Adipocyte (in vitro differentiated cells): ENCODE data around the gene AUTS2.

Experiments
- DNase-seq: peaks from one replicate; pipeline ENCODE4 v3.0.0-alpha.2; 2015; ENCODE audit warnings: low read depth
- H3K27me3 ChIP-seq: replicated peaks from 2 replicates; pipeline ENCODE4 v1.7.0; 2013; ENCODE audit warnings: mild to moderate bottlenecking, low read length, moderate library complexity; ENCODE audit not compliant: control insufficient read depth, insufficient read depth
- H3K36me3 ChIP-seq: 2 replicates; pipeline ENCODE4 v1.7.0; 2013; ENCODE audit warnings: low read length, mild to moderate bottlenecking, moderate library complexity; ENCODE audit not compliant: control insufficient read depth, insufficient read depth, severe bottlenecking
- H3K4me1 ChIP-seq: 2 replicates; pipeline ENCODE4 v1.7.0; 2013; ENCODE audit warnings: mild to moderate bottlenecking, low read length, moderate library complexity; ENCODE audit not compliant: control insufficient read depth, insufficient read depth
- H3K4me3 ChIP-seq: 2 replicates; pipeline ENCODE4 v1.7.0; 2013; ENCODE audit warnings: mild to moderate bottlenecking, low read length, moderate library complexity
- H3K9ac ChIP-seq: 2 replicates; pipeline ENCODE4 v1.7.0; 2013; ENCODE audit warnings: mild to moderate bottlenecking, low read length, moderate library complexity
- H3K9me3 ChIP-seq: 2 replicates; pipeline ENCODE4 v1.7.0; 2013; ENCODE audit warnings: mild to moderate bottlenecking, low read length, moderate library complexity; ENCODE audit not compliant: control insufficient read depth

The AUTS2 gene

GRCh38 chr7:69588773-69589172, 9.5 kb upstream of the AUTS2 start:
- no peak for DNase-seq
- H3K4me3 ChIP-seq, result no peak overlapping the region
- H3K27me3 ChIP-seq, result no peaks in the 10 kb centered on the region
- no peaks in the 10 kb centered on the region for H3K36me3 ChIP-seq
- H3K4me1 ChIP-seq, result no peaks in the 10 kb centered on the region
- no peak overlapping the region for H3K9ac ChIP-seq
- no peaks in the 10 kb centered on the region for H3K9me3 ChIP-seq

DNA sequence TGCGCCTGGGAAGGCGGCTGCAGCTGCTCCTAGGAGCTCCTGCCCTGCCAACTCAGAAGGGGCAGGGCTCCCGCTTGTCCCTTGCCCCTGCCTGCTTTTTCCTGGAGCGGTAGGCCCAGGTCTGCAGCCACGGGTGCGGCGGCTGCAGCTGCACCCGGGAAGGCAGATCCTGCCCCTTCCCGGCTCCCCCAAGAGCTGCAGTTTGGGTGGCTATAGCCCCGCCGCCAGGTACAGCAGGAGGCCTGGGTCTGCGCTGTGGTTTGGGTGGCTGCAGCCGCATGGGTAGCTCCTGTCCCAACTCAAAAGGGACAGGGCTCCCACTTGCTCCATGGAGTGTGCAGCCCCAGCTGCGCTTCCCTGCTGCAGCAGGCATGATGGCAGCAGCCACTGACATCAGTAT, 6.5 kb upstream of the AUTS2 start:
- no peak overlapping the region for H3K4me3 ChIP-seq
- H3K27me3 ChIP-seq, result no peaks in the 10 kb centered on the region
- H3K9ac ChIP-seq, result no peak overlapping the region
- H3K4me1 ChIP-seq, result no peaks in the 10 kb centered on the region
- no peaks in the 10 kb centered on the region for H3K9me3 ChIP-seq
- DNase-seq, result no peak
- no peaks in the 10 kb centered on the region for H3K36me3 ChIP-seq

GRCh38 chr7:69593511-69593910, 4.8 kb upstream of the AUTS2 start:
- Histone ChIP-seq H3K4me3 (no peak overlapping the region), H3K4me1 (no peaks in the 10 kb centered on the region), H3K36me3 (no peaks in the 10 kb centered on the region), H3K9me3 (no peaks in the 10 kb centered on the region), H3K27me3 (no peaks in the 10 kb centered on the region), H3K9ac (no peak overlapping the region)
- no peak for DNase-seq

DNA sequence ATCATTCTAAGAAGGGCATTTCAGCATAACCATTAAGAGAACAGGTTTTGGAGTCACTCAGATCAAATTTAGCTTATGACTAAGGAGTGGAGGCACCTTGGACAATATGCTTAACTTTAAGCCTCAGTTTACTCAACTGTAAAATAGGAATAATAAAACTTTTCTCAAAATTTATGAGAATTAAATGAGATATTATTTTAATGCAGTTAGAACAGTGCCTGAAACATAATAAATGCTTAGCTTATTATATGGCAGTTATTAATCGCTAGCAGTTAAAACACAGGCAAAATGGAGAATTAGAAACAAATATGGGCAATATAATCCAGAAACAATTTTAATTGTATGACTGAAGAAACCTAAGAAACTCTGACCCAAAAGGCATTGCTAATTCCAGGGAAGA, 2.9 kb upstream of the AUTS2 start:
- H3K4me3 ChIP-seq, result no peak overlapping the region
- H3K9me3 ChIP-seq, result no peaks in the 10 kb centered on the region
- DNase-seq, result no peak
- peaks cover under 1% of the 10 kb centered on the region for H3K4me1 ChIP-seq
- no peaks in the 10 kb centered on the region for H3K36me3 ChIP-seq
- no peak overlapping the region for H3K9ac ChIP-seq
- no peaks in the 10 kb centered on the region for H3K27me3 ChIP-seq

DNA sequence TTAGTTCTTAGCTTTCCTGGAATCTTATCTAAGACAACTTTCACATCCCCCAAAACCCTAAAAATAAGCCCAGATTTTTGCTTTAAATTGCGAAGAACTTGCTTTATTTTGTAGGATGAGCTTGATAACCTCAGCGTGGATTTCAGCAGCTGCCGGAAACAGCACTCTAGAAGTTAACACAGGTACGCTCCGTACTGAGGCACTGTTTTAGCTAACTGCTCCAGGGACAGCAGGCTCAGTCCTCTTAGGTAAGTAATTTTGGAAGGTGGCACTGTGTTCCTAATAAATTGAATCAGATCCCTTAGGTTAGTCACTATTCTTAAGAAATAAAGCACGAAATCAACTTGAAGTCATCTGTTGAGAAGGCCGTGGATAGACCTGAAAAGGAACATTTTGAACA, 2.2 kb upstream of the AUTS2 start:
- H3K9ac ChIP-seq, result no peak overlapping the region
- H3K4me1 ChIP-seq, result peaks cover 5% of the 10 kb centered on the region
- no peaks in the 10 kb centered on the region for H3K27me3 ChIP-seq
- DNase-seq, result no peak
- no peaks in the 10 kb centered on the region for H3K36me3 ChIP-seq
- H3K4me3 ChIP-seq, result no peak overlapping the region
- H3K9me3 ChIP-seq, result no peaks in the 10 kb centered on the region

DNA sequence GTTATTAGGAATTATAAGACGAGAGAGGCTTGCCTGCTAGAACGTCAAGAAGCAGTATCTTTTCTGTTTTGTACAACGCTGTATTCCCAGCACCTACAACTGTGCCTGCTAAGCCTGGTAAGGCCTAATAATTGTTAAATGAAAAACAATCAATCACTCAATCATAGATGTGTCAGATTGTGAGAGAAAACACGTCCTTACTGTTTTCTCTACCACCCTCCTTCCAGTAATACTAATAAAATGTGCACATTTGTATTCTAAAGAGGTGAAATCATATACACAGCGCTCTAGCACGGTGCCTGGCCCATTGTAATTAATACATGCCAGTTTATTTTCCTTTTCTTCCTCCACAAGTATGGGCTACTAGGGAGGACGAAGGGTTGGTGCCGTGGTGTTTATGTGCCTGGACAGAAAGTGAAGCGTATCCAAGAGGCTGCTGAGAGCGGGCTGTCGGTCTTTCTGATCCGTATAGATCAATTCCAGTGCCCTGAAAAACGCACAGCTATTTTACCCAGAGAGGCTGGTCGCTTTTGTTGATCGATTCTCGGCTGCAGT, 1.5 kb upstream of the AUTS2 start:
- DNase-seq, result no peak
- H3K9ac ChIP-seq, result peak overlapping the region; percentile 81
- peak overlapping the region; percentile 83 for H3K4me3 ChIP-seq
- no peaks in the 10 kb centered on the region for H3K36me3 ChIP-seq
- no peaks in the 10 kb centered on the region for H3K9me3 ChIP-seq
- no peaks in the 10 kb centered on the region for H3K27me3 ChIP-seq
- H3K4me1 ChIP-seq, result peaks cover 11% of the 10 kb centered on the region

GRCh38 chr7:69597278-69598076, 798 bp upstream of the AUTS2 start:
- DNase-seq, result peak; percentile 68
- Histone ChIP-seq H3K9me3 (no peaks in the 10 kb centered on the region), H3K27me3 (no peaks in the 10 kb centered on the region), H3K36me3 (no peaks in the 10 kb centered on the region), H3K9ac (peak overlapping the region; percentile 81), H3K4me1 (peaks cover 13% of the 10 kb centered on the region), H3K4me3 (peak overlapping the region; percentile 83)

DNA sequence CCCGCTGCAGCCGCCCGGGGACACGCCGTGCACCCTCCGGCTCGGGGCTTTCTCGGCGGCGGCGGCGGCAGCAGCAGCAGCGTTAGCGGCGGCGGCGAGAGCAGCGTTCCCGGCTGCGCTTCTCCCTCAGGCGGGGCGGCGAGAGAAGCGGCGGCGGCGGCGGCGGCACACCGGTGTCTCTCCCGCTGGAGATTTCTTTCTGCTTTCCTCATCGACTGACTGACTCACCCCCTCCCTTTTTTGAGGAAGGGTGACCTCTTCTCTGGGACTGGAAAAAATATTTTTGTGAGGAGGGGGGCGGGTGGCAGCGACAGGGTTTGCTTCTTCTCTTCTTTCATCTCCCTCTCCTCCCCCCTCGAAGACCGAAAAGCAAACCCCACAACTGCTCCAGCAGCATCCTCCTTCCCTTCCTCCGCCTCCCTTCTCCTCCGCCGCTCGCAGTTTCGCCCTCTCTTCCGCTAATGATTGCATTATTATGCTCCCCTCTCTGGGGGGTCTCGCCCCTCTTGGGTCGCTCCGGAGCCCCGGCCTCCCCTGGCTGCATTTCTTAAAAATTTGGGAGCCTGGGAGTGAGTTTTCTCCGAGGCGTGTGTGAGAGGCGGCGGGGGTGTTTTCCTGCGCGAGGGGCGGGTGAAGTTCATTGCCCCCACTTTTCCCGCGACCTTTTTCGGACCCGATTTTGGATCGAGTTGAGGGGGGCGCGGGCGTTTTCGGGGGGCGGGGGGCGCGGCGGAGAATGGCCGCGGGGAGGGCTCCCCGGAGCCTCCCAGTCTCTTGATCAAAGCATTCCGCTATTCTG, 411 bp downstream of the AUTS2 start:
- Histone ChIP-seq H3K4me3 (peak overlapping the region; percentile 94), H3K9me3 (no peaks in the 10 kb centered on the region), H3K27me3 (no peaks in the 10 kb centered on the region), H3K36me3 (no peaks in the 10 kb centered on the region), H3K9ac (peak overlapping the region; percentile 88), H3K4me1 (peaks cover 25% of the 10 kb centered on the region)
- DNase-seq, result no peak

GRCh38 chr7:69599286-69599954, 1.1 kb downstream of the AUTS2 start:
- Histone ChIP-seq H3K27me3 (no peaks in the 10 kb centered on the region), H3K9ac (peak overlapping the region; percentile 88), H3K4me1 (peaks cover 29% of the 10 kb centered on the region), H3K36me3 (no peaks in the 10 kb centered on the region), H3K4me3 (peak overlapping the region; percentile 94), H3K9me3 (no peaks in the 10 kb centered on the region)
- peak; percentile 50 for DNase-seq

GRCh38 chr7:69599955-69600709, 1.9 kb downstream of the AUTS2 start:
- Histone ChIP-seq H3K27me3 (no peaks in the 10 kb centered on the region), H3K4me1 (peaks cover 29% of the 10 kb centered on the region), H3K9ac (peak overlapping the region; percentile 88), H3K9me3 (no peaks in the 10 kb centered on the region), H3K36me3 (no peaks in the 10 kb centered on the region), H3K4me3 (peak overlapping the region; percentile 94)
- peak; percentile 44 for DNase-seq
